GM18520 (cell line): ENCODE measurements around the gene GSG1L.

Experiments
- ATAC-seq: cut with Tn5 transposase; IDR thresholded peaks from one replicate; pipeline ENCODE4 v1.9.1; 2021; ENCODE audit not compliant: unreplicated experiment

Gene GSG1L

GRCh38 chr16:27824006-27824405 lies 239.5 kb downstream of the GSG1L start:
- ATAC-seq: no peak

- no peak for ATAC-seq
Measured at GRCh38 chr16:27823421-27823820, 240.1 kb downstream of the GSG1L start.

DNA sequence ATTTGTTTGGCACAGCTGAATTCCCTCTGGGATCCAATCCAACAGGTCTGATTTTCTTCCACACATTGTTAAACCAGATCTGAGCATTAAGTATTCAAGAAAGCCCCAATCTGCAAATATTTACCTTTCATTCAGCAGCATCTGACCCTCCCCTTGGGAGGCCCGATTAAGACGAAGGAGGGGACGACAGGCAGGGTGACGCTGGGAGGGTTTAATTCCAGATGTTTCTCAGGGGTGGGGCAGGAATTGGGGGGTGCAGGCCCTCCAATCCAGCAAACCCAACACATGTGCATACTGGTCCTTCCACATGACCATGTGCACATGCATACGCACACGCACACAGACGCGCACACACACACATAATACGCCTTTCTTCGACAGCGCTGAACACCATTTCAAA lies 240.5 kb downstream of the GSG1L start:
- ATAC-seq: no peak

GRCh38 chr16:27822529-27822928 lies 241.0 kb downstream of the GSG1L start:
- no peak for ATAC-seq

DNA sequence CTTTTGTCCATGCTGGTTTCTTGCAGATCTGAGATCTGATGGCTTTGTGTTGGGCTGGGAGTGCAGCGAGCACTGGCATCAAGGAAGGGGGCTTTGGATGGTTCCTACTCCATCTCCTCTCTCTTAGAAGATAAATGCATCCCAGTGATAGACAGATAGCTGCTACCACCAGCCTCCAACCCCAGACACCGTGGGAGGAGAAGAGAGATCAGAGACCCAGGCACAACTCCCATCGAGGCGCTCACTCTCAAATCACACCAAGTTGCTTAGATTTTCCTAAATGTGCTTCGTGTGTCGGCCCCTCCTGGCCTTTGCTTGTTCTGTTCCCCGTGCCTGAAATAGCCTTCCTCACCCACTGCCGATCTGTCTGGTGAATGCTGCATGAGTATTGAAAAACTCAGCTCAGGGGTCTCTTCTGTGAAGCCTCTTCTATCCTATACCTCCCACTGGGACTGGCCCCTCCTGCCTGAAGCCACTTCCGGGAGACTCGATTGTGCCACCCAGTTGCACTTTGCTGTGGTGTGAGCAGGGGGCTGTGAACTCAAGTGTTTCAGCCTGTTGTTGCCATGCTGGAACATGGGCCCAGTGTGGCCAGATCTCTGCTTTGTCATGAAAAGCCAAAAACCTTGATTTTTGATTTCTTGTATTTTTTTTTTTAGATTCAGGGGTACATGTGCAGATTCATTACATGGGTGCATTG lies 242.7 kb downstream of the GSG1L start:
- no peak for ATAC-seq

- ATAC-seq: no peak
Measured at GRCh38 chr16:27819881-27820610, 243.5 kb downstream of the GSG1L start.

DNA sequence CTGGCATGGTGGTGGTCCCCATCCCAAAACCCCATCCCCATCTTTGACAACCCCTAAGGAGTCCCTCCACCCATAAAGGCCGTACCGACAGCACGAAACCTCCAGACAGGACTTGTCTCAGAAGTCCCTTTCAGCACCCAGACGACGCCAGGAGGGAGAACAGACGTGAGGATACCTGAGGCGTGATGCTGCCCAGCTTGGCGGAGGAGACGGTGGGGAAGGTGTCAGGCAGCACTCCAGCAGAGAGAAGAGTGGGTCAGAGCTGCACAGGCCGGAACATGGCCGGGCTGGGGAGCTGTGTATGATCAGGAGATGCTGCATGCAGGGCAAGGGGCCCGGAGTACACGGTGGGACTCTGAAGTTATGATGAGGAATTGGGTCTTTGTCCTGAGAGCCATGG lies 244.2 kb downstream of the GSG1L start:
- ATAC-seq: no peak

DNA sequence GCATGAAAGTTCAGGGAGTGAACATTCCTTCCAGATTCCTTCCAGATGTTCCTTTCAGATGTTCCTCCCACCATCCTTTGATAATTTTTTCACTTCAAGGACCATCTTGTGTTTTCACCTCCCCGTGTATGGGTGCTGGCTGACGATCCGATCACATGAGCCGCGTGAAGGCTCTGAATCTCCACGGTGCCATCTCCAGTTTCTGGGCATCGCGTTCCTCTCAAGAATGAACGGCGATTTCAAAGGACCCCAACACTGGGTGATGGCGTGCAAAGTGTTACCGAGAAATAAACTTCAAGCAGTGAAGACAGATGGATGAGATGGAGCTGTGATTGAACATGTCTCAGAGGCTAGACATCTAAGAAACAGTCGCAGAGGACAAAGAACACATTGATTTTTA lies 245.3 kb downstream of the GSG1L start:
- no peak for ATAC-seq

DNA sequence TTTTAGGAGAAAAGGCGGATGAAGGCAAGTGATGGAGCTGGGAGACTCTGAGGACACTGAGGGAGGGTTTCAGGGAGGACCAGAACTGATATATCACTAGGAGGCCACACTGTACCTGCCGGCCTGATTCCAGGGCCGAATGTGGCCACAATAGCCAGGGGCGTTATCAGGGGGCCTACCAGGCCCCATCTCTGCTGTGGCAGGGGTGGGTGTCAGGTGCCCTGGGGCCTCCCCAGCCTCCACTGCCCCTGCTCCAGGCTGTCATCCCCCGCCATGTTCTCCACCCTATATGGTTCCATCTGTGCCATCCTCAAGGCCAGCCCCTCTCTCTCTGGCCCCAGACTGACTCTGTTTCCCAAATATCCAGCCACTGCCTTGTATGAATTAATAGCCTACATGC lies 246.5 kb downstream of the GSG1L start:
- ATAC-seq: no peak

DNA sequence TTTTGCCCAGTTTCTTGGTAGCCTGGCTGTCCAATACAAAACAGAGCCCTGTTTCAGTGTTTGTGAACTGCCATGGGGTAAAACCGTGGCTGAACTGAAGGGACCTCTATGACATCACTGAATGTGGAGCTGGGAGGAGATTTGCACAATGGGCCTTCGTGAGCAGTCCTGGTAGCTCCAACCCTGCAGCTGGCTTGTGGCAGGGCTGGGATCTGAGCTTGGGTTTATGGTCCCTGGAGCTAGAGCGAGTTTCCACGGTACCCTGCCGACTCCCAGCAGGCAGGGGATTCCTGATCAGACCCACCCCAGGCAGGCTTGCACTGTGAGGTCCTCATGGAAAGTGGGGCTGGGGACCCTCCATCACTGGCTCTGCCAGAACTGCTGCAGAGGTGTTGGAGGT lies 247.0 kb downstream of the GSG1L start:
- ATAC-seq: no peak

- ATAC-seq: no peak
Measured at GRCh38 chr16:27813591-27813990, 249.9 kb downstream of the GSG1L start.

DNA sequence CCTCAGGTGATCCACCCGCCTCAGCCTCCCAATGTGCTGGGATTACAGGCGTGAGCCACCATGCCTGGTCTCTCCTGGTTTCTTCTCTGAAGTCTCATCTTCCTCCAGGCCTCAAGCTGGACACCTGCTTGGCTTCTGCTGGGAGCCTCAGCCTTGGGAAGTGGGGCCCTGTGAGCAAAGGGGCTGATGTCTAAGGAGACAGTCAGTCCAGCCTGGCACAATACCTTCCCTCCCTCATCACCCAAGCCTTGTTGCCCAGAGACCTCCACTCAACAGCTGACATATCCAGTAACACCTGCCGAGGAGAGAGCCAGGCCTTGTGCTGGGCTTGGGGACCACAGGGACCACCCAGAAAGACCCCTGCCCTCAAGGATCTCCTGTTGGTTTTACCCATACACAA lies 251.6 kb downstream of the GSG1L start:
- no peak for ATAC-seq

DNA sequence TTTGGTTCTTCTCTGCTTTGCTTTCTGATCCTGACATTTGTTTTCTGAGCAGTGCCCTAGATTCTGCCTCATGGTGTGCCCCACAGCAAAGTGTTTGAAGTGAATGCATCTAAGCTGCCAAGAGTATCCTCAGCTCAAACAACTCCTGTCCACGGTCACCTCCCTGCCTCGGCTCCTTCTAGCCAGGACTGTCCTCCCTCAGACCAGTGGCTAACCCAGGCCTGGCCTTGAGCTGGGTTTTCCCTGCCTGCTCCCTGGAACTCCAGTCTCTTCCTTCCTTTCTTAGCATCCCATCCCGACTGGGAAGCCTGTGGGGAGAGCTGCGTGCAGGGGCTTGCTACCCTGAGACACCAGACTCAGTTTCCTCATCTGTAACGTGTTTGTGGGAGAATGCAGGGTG lies 256.5 kb downstream of the GSG1L start:
- ATAC-seq: no peak

- no peak for ATAC-seq
Measured at GRCh38 chr16:27806388-27806787, 257.1 kb downstream of the GSG1L start.

DNA sequence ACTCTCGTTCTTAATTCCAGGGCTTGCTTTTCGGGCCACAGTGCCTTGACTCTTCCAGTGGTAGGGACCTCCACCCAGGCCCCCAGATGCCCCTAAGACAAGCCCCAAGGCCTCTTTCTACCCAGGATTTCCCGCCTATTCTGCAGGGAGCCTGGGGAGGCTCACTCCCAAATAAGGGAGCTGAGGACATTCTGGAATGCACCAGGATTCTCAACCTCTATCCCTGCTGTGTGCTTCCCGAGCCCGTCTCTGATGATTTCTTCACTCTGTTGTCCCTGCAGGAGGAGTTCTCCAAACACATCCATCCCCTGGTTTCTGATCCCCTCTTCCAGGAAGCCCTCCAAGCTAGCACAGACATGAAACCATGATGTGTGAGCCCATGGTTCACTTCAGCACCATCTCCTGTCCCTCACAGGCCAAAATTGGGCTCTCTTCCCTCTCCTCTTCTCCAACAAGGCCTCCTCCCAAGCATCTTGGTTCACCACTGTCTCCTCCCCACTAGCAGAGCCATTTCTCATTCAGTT lies 257.6 kb downstream of the GSG1L start:
- ATAC-seq: no peak

GRCh38 chr16:27803775-27804549 lies 259.6 kb downstream of the GSG1L start:
- ATAC-seq: no peak

DNA sequence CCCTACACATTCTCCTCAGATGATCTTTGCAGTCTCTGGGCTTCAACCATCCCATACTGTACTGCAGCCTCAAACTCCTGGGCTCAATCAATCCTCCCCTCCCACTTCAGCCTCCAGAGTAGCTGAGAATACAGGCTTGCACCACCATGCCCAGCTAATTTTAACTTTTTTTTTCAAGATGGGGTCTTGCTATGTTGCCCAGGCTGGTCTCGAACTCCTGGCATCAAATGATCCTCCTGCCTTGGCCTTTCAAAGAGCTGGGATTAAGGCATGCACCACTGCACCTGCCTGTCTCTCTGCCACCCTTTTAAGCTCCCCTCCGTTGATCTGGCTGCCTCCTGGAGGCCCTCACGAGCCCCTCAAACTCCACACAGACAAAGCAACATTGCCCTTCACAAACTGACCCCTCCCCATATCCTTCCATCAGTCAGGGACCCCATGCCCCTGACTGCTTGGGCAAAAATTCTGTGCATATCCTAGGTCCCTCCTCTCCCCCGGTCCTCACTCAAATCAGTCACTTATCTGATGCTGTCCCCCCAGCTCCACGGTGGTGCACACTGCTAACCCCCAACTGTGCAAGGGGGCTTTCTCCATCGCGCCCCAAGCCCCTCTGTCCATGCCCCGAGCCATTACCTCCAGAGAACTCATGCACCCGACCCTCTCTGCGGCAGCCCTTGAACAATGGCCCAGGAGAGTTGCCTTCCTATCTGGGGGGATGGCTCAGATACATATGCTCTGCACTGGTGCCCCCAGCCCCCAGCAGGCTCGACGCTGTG lies 260.7 kb downstream of the GSG1L start:
- ATAC-seq: no peak

DNA sequence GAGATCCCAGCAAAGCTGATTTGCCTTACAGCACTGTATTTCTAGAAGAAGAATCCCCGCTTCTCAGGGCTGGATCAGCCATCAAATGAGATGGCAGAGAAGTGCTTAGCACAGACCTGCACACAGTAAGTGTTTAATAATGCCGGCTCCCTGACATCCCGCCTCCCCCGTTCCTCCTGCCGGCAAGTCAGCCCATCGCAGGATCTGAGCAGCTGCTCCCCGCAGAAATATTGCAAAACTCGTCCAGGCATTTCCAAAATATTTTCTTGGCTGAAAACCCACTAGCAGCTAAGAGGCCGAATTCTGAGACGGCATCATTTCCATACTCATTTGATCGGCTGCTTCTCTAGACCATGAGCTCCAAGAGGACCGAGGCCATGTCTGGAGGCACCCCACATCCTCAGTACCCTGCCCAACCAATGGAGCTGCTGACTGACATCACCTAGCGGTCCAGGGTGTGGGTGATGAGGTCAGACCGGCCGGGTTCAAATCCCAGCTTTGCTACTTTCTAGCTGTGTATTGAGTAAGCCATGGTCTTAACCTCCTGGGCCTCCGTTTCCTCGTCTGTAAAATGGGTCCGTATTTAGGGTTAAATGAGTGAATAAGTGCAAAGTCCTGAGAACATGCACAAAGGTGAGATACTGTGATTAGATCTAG lies 262.1 kb downstream of the GSG1L start:
- ATAC-seq: no peak

GRCh38 chr16:27800817-27801216 lies 262.7 kb downstream of the GSG1L start:
- ATAC-seq: no peak

GRCh38 chr16:27799896-27800295 lies 263.6 kb downstream of the GSG1L start:
- no peak for ATAC-seq
